ENCODE data around the gene C17orf113.
A peak's percentile ranks its signal among the peaks of the same experiment; 100 is the strongest.

C17orf113 gene

DNA sequence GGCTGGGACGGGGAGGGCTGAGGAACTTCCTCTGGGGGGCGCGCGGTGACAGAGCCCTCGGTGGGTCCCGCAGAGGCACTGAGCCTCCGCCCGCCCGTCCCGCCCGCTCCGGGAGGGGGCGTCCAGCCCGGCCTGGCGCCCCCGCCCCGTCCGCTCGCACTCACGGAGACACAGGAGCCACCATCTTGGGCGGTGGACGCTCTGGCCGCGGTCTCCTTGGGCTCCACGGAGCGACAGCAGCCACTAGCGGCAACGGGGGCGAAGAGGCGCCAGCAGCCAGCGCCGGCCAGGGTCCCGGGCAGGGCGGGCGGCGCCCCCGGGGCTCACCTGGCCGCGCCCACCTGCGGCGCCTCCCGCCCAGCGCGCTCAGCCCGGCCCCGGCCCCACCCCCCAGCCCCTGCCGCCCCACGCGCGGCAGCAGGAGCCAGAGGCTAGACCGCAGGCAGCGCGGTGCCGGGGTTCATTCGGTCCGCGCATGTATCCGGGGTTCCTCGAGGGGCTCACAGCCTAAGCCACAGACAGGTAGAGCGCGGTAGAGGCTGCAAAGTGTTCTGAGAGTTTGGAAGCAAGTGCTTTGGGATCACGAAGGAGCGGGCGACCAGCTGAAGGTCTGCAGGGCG lies at the start of gene C17orf113:
Gene C17orf113, minus strand, starts transcription at position 209 of the 620 bp plus-strand sequence. CDS start 7,225 bp downstream, outside the sequence.
- H3K4me3 ChIP-seq (ENCODE audit: low read length): peak within 1 kb of the TSS; percentile 12; the same call in 1 of the 2 replicates
- TF ChIP-seq ZNF274 (IDR thresholded peaks at IDR 0.05; ENCODE audit: low read depth, low read length): no peak

DNA sequence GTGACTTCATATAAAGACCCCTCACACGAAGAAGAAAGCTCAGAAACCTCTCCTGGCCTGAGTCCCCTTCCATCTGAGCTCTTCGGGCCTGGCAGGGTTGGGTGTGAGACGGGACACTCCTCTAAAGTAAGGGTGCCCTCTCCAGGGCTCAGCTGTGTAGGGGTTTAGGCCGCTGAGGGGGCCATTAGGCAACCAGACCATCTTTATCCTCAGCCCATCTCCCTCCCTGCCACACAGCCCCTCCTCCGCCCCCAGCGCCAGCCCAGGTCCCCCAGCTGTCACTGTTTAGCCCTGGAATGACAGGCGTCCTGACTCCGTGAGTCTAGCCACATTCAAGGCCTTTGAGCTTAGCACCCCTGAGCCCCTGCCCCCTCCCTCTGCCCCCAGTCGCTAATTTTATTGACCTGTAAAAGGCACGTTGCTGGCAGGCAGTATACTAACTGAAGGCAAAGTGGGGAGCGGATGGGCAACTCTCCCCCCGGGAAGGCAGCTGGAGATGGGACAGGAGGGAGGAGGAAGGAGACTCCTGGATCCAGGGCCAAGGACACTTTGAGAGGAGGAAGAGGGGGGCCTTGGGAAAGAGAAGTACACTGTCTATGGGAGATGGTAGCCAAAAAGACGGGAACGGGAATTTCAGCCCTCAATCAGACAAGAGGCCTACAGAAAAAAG lies 48.5 kb upstream of the C17orf113 start:
- H3K4me3 ChIP-seq (ENCODE audit: low read length): no peak overlapping the region
- no peak for TF ChIP-seq ZNF274 (IDR thresholded peaks at IDR 0.05; ENCODE audit: low read depth, low read length)

DNA sequence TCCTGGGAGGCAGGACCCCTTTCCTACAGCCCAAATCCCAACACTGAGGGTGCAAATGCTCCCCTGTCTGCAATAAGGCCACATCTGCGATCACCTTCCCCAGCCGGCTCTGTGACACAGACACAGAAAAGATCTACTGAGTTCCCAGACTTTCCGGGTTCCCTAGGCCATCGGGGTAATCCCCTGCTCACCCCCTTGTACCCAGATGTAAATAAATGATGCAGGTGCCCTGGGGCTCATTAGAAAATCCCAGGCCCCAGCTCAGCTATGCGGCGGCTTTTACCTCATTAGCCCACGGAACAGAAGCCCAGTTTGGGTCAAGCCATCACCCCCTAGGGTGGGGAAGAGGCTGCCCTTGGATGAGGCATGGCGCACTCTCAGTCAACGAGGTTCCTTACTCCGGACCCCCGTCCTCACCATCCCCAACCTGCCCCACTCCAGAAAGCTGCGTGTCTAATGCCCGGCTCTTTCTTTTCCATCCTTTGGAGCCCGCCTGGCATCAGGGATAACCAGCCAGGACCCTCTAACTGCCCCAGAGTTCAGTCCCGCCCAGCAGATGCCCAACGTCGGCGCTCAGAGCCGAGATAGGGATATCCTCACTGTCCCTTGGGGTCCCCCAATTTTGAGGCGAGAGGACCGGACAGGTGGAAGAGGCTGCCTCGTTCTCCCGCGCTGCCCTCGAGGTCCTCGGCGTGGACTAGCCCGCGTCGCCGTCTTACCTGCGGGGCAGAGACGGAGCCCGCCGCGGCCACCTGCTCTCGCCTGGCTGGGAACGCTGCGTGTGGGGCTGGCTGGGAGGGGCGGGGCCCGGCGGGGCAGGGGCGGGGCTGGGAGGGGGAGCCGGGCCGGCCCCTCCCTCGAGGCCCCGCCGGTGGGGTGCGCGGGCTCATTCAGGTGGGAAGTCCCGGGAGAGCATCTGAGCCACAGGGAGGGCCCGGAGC lies 47.6 kb upstream of the C17orf113 start, which contains the start of gene ZNF385C:
Gene ZNF385C, minus strand, starts transcription at position 783 of the 941 bp plus-strand sequence. CDS start 35,417 bp downstream, outside the sequence.
- TF ChIP-seq ZNF274 (IDR thresholded peaks at IDR 0.05; ENCODE audit: low read depth, low read length): no peak
- no peak within 1 kb of the TSS for H3K4me3 ChIP-seq (ENCODE audit: low read length)

DNA sequence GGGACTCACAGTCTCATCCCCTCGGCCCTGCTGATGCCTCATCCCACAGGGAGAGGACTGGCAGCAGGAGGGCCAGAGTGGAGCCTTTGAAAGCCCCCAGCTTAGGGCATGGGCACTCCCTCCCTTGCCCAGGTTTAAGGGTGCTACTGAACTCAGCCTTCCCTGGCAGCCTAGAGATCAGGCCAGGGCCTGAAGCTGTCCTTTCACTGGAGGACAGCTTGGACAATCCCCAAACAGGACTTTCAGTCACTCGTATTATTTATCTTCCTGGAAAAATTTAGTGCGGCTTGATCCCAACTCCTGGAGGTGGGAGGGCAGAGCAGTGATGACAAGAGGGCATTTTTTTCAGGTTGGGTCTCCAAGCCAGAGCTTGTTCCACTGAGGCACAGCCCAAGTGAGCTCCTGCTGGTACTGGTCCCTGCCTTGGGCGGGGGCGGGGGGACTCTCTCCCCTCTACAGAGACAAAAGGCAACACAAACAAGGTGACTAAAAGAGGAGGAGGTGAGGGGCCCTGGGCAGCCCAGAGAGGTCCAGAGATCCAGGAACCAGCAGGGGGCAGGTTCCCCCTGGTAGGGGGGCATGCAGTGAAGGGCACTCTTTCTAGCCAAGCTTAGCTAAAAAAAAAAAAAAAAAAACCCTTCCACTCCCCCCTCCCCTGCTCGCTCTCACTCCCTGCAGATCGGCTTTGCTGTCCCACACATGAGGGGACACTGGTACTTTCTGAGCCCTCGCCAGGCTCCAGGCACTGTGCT lies 46.1 kb upstream of the C17orf113 start:
- TF ChIP-seq ZNF274 (IDR thresholded peaks at IDR 0.05; ENCODE audit: low read depth, low read length): no peak
- no peak overlapping the region for H3K4me3 ChIP-seq (ENCODE audit: low read length)

DNA sequence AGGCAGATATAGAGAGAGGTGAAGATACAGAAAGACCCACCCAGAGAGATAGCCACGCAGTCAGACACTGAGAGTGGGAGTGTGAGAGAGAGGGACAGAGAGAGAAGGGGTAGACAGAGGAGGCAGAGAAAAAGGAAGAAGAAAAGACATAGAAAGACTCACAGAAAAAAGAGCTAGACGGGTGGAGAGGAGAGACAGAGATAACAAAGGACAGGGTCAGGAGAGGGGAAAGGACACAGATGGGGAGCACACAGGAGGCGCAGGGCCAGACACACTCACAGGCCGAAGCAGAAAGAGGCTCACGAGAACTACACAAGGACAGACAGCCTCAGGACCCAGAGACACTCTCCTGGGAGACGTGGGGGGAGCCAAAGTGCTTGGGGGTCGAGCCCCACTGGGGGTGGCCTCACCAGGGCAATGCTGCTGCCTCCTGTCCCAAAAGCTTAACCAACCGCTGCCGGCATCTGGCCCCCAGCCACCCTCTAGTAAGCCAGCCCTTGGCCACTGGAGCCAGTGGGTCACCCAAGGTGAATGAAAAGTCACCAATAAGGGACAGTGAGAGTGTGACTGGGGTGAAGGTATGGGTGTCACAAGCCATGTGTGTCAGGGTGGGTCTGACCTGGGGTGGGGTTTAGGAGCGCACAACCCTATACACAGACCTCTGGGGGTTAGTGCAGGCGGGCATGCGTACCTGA lies 44.1 kb upstream of the C17orf113 start:
- no peak overlapping the region for H3K4me3 ChIP-seq (ENCODE audit: low read length)

GRCh38 chr17:42092939-42093338 lies 42.5 kb upstream of the C17orf113 start:
- no peak overlapping the region for H3K4me3 ChIP-seq (ENCODE audit: low read length)
- TF ChIP-seq ZNF274 (IDR thresholded peaks at IDR 0.05; ENCODE audit: low read depth, low read length): no peak

More for the DNA sequence above, 44.1 kb upstream of the C17orf113 start:
- TF ChIP-seq ZNF274 (IDR thresholded peaks at IDR 0.05; ENCODE audit: low read depth, low read length): no peak

GRCh38 chr17:42090964-42091790 lies 40.8 kb upstream of the C17orf113 start:
- TF ChIP-seq ZNF274 (IDR thresholded peaks at IDR 0.05; ENCODE audit: low read depth, low read length): no peak

GRCh38 chr17:42088736-42089135 lies 38.3 kb upstream of the C17orf113 start:
- no peak for TF ChIP-seq ZNF274 (IDR thresholded peaks at IDR 0.05; ENCODE audit: low read depth, low read length)
- no peak overlapping the region for H3K4me3 ChIP-seq (ENCODE audit: low read length)

More at GRCh38 chr17:42090964-42091790, 40.8 kb upstream of the C17orf113 start:
- no peak overlapping the region for H3K4me3 ChIP-seq (ENCODE audit: low read length)

GRCh38 chr17:42087736-42088705 lies 37.6 kb upstream of the C17orf113 start:
- TF ChIP-seq ZNF274 (IDR thresholded peaks at IDR 0.05; ENCODE audit: low read depth, low read length): no peak
- H3K4me3 ChIP-seq (ENCODE audit: low read length): no peak overlapping the region

DNA sequence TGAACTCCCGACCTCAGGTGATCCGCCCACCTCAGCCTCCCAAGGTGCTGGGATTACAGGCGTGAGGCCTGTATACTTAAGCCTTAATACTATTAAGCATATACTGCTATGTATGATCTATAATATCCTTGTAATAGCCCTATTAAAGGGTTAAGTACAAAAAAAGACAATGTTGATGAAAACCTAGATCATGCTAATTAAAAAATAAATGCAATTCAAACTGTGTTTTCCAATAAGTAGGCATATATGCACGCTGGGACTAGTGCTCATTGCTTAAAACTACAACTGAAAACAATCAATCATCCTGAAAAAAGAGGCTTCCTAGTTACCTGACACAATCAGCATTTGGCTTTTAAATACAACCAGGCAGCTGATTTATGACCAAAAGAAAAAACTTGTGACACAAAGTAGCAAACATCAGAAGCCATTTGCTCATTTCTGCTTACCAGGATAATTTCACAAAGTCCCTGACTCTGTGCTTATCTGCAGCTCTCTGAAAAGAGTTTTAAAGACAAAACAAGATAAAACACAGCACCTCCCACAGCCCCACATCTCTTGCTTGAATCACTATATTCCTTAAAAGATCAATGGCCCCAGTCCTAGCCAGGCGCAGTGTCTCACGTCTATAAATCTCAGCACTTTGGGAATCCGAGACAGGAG lies 36.8 kb upstream of the C17orf113 start:
- no peak overlapping the region for H3K4me3 ChIP-seq (ENCODE audit: low read length)
- TF ChIP-seq ZNF274 (IDR thresholded peaks at IDR 0.05; ENCODE audit: low read depth, low read length): no peak

Measured in GM08714 (cell line).